Epithelial cell of esophagus (primary cell): Measurements from ENCODE around the gene MCTP1.
A peak's percentile ranks its signal among the peaks of the same experiment; 100 is the strongest.

ENCODE experiments used
- DNase-seq: peaks from one replicate; pipeline ENCODE4 v3.0.0; 2010; ENCODE audit warnings: low read depth
- H3K4me3 ChIP-seq: 2 replicates; pipeline ENCODE4 v1.5.1; 2011; ENCODE audit warnings: mild to moderate bottlenecking, low read length, control low read depth
- TF ChIP-seq, protein P1 (sequence below): IDR thresholded peaks from 2 replicates; pipeline ENCODE4 v1.5.1; 2011; ENCODE audit warnings: low read depth, mild to moderate bottlenecking, low read length, control low read depth, inconsistent platforms; ENCODE audit not compliant: insufficient read depth; ENCODE audit errors: missing control alignments

The MCTP1 gene

DNA sequence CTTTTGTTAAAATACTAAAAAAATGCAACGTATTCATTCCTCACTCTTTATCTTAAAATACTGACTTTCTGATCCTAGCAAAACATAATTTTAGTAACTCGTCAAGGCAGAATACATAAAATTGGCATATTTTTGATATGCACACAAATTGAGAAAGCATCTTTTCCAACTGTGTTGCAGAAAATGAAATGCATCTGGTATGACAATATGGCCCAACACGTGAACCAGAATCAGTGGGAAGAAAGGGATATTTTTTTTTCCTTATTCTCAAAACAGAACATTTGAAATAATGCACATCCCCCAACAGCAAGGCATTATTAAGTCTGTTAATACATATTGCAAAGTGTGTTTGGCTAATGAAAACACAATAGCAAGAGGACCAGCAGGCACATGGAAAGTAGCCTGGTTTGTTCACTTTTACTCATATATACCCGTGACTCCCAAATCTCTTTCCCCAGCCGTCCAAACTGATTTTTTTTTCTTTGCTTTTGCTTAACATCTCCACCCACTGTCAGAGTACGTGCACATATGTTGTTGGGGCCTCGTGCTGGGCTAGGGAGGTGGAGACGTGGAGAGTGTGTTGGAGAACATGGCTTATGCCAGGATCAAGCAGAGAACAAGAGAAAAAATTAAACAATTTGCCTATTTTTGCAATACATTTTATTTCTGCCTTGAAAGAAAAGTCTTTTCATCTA lies 4.3 kb downstream of the MCTP1 start:
- DNase-seq = no peak
- H3K4me3 ChIP-seq = no peak overlapping the region
- TF ChIP-seq, protein P1, sequence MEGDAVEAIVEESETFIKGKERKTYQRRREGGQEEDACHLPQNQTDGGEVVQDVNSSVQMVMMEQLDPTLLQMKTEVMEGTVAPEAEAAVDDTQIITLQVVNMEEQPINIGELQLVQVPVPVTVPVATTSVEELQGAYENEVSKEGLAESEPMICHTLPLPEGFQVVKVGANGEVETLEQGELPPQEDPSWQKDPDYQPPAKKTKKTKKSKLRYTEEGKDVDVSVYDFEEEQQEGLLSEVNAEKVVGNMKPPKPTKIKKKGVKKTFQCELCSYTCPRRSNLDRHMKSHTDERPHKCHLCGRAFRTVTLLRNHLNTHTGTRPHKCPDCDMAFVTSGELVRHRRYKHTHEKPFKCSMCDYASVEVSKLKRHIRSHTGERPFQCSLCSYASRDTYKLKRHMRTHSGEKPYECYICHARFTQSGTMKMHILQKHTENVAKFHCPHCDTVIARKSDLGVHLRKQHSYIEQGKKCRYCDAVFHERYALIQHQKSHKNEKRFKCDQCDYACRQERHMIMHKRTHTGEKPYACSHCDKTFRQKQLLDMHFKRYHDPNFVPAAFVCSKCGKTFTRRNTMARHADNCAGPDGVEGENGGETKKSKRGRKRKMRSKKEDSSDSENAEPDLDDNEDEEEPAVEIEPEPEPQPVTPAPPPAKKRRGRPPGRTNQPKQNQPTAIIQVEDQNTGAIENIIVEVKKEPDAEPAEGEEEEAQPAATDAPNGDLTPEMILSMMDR = no peak

DNA sequence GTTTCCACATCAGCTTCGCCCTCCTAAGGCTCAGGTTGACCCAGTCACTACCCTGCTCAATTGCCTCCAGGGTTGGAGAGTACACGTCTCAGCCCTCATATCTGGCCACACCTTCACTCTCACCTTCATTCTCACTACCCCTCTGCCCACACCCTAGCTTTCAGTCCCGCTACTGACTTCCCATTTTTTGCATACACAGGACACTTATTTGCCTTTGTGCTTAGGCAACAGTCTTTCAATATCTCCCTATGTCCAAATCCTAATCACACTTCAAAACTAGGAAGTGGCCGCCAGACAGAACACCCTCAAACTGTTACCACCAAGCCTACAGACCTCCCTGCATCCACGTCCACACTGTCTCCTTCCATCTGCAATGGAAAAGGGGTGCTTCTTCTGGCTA lies 10.9 kb downstream of the MCTP1 start:
- H3K4me3 ChIP-seq = no peak overlapping the region
- TF ChIP-seq, protein P1 = no peak

DNA sequence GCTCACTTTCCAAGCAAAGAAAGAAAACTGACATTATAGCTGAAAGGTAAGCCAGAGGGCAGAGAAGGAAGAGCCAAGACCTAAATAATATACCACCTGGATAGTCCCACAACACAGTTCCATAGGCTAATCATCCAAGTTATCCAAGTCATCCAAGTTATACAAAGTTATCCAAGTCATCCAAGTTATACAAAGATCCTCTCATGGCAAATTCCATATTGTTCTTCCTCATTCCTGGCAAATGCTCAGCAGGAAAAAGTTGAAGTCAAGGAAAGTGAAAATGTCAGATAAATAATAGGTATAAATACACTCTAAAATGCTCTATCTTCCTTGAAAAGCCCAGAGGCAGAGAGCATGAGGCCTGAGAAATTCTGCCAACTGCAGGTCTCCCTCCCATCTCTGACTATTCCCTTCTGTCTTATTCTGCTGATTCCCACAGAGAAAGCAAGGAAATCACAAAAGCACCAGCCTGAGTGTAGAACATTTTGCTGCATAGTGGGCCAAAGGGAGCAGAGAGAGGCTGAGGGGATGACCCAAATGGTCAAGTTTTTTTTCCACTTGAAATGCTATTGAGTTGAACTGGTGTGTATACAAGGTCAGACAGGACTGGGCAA lies 12.5 kb downstream of the MCTP1 start:
- no peak overlapping the region for H3K4me3 ChIP-seq
- no peak for DNase-seq
- TF ChIP-seq, protein P1 = no peak

More for the DNA sequence above, 10.9 kb downstream of the MCTP1 start:
- no peak for DNase-seq

GRCh38 chr5:95262933-95263660 lies 21.8 kb downstream of the MCTP1 start:
- no peak for DNase-seq
- TF ChIP-seq, protein P1 = no peak
- no peak overlapping the region for H3K4me3 ChIP-seq

DNA sequence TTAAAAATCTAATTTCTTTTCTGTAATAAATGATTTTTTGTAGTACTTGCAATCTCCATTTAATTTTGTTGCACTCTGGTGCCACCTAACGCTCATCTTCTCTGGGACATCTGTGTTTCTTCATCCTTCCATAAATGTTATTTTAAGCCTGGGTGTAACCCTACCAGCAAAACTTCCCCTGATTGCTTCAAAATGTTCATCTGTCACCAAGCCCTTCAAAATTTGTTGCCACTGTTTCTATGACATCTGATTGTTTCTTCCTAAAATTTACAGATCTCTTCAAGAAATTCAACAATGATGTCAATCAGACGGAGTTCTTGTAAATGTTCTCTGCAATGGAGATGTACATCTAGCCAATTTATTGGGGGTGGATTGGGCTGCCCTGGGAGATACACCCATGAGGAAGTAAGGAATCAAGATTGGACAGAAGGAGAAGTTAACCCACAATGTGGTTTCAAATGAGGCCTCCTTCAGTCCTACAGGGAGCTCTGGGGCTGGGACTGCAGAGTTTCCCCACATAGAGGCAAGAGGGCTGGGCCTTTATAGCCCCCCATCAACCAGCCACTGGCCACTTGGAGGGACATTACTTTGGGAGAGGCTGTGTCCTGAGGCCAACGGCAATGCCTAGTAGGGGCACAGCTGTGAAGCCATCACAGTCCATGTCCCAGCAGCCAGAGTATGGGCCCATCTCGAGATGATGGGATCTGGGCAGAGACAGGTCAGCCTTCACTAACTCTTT lies 23.3 kb downstream of the MCTP1 start:
- DNase-seq = peak; percentile 55
- TF ChIP-seq, protein P1 = peak; percentile 58
- no peak overlapping the region for H3K4me3 ChIP-seq

DNA sequence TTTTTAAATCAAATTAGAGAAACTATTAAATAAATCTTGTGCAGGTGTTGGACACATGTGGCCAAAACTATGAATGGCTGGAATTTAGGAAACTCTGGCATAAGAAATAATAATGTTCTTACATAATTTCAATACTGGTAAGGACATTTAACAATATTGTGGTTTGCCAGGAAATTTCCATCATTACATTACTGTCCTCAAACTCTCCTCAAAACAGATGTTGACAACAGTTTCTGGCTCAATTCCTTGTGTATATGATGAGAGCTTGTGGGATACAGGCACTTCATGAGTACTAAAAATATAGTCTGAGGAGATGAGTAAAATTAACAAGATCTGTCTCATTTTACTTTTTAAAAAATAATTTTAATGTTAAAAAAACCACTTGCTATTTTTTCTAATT lies 27.9 kb downstream of the MCTP1 start:
- TF ChIP-seq, protein P1 = no peak
- no peak for DNase-seq
- H3K4me3 ChIP-seq = no peak overlapping the region
